WTC11 (cell line): Measurements from ENCODE around the gene RPP21. TPM values are rescaled to one million over a fixed set of nuclear protein-coding genes. Genes with fewer than 3 reads are reported as not detected.

ENCODE experiments used
- FOXJ3 ChIP-seq: sonication (generic); formaldehyde crosslinking; IDR thresholded peaks from 2 replicates; pipeline ENCODE4 v1.9.0; 2021; ENCODE audit warnings: missing genetic modification reagents, mild to moderate bottlenecking, borderline replicate concordance
- FOXK1 ChIP-seq: sonication (generic); formaldehyde crosslinking; IDR thresholded peaks from 2 replicates; pipeline ENCODE4 v1.8.0; 2022; ENCODE audit warnings: mild to moderate bottlenecking, moderate library complexity, missing genetic modification reagents
- GTF2I ChIP-seq: fragments of 250-450 bp; sonication (Bioruptor Pico); conservative IDR thresholded peaks from 2 replicates; pipeline ENCODE4 v1.4.0; 2021; ENCODE audit warnings: mild to moderate bottlenecking
- JUN ChIP-seq: sonication (generic); formaldehyde crosslinking; IDR thresholded peaks from 2 replicates; pipeline ENCODE4 v1.8.0; 2023; ENCODE audit warnings: mild to moderate bottlenecking, missing genetic modification reagents
- MXD4 ChIP-seq: fragments of 250-450 bp; sonication (Bioruptor Pico); IDR thresholded peaks from 2 replicates; pipeline ENCODE4 v1.8.0; 2021; ENCODE audit warnings: mild to moderate bottlenecking, moderate library complexity, borderline replicate concordance
- MYBL2 ChIP-seq: sonication (generic); formaldehyde crosslinking; IDR thresholded peaks from 2 replicates; pipeline ENCODE4 v1.8.1; 2023; ENCODE audit warnings: mild to moderate bottlenecking, moderate library complexity, missing genetic modification reagents
- PRRX2 ChIP-seq: fragments of 250-450 bp; sonication (Bioruptor Pico); IDR thresholded peaks from 2 replicates; pipeline ENCODE4 v1.8.0; 2021; ENCODE audit warnings: mild to moderate bottlenecking
- ZBTB21 ChIP-seq: sonication (generic); formaldehyde crosslinking; IDR thresholded peaks from 2 replicates; pipeline ENCODE4 v1.8.1; 2023; ENCODE audit warnings: mild to moderate bottlenecking, missing genetic modification reagents, borderline replicate concordance
- ZNF138 ChIP-seq: sonication (generic); formaldehyde crosslinking; conservative IDR thresholded peaks from 2 replicates; pipeline ENCODE4 v1.8.1; 2022; ENCODE audit warnings: mild to moderate bottlenecking, moderate library complexity, missing genetic modification reagents
- ZNF219 ChIP-seq: sonication (generic); formaldehyde crosslinking; IDR thresholded peaks from 2 replicates; pipeline ENCODE4 v1.8.0; 2023; ENCODE audit warnings: missing genetic modification reagents, mild to moderate bottlenecking, borderline replicate concordance
- ZNF232 ChIP-seq: sonication (generic); formaldehyde crosslinking; IDR thresholded peaks from 2 replicates; pipeline ENCODE4 v1.8.0; 2022; ENCODE audit warnings: mild to moderate bottlenecking, missing genetic modification reagents
- ZNF396 ChIP-seq: fragments of 250-450 bp; sonication (Bioruptor Pico); IDR thresholded peaks from 2 replicates; pipeline ENCODE4 v1.8.0; 2021; ENCODE audit warnings: mild to moderate bottlenecking, moderate library complexity, borderline replicate concordance
- ZNF416 ChIP-seq: fragments of 250-450 bp; sonication (Bioruptor Pico); IDR thresholded peaks from 2 replicates; pipeline ENCODE4 v1.9.0; 2021; ENCODE audit warnings: mild to moderate bottlenecking, inconsistent platforms
- total RNA-seq: library from RNA; stranded (reverse); gene quantifications from 3 replicates; pipeline ENCODE4 v1.2.3, GENCODE V29; 2021
- TF ChIP-seq, protein P1 (sequence below): sonication (generic); formaldehyde crosslinking; IDR thresholded peaks from 2 replicates; pipeline ENCODE4 v1.8.1; 2022; ENCODE audit warnings: low read depth, mild to moderate bottlenecking, moderate library complexity, missing genetic modification reagents, borderline replicate concordance
- TF ChIP-seq, protein P2 (sequence below): sonication (generic); formaldehyde crosslinking; IDR thresholded peaks from 2 replicates; pipeline ENCODE4 v1.8.0; 2023; ENCODE audit warnings: mild to moderate bottlenecking, missing genetic modification reagents
- TF ChIP-seq, protein P3 (sequence below): sonication (generic); formaldehyde crosslinking; IDR thresholded peaks from 2 replicates; pipeline ENCODE4 v1.8.0; 2022; ENCODE audit warnings: mild to moderate bottlenecking, missing genetic modification reagents
- TF ChIP-seq, protein P4 (sequence below): sonication (generic); formaldehyde crosslinking; IDR thresholded peaks from 2 replicates; pipeline ENCODE4 v1.8.0; 2023; ENCODE audit warnings: missing genetic modification reagents
- TF ChIP-seq, protein P5 (sequence below): sonication (generic); formaldehyde crosslinking; IDR thresholded peaks from 2 replicates; pipeline ENCODE4 v1.8.0; 2022; ENCODE audit warnings: mild to moderate bottlenecking, missing genetic modification reagents
- TF ChIP-seq, protein P6 (sequence below): sonication (generic); formaldehyde crosslinking; IDR thresholded peaks from 2 replicates; pipeline ENCODE4 v1.8.1; 2023; ENCODE audit warnings: mild to moderate bottlenecking, moderate library complexity, missing genetic modification reagents
- TF ChIP-seq, protein P7 (sequence below): fragments of 200-600 bp; IDR thresholded peaks from 2 replicates; pipeline ENCODE4 v1.8.0; 2022; ENCODE audit warnings: antibody characterized with exemption

RPP21 gene
- total RNA-seq, 1 experiment from 2014 or later, result 64.1 TPM

DNA sequence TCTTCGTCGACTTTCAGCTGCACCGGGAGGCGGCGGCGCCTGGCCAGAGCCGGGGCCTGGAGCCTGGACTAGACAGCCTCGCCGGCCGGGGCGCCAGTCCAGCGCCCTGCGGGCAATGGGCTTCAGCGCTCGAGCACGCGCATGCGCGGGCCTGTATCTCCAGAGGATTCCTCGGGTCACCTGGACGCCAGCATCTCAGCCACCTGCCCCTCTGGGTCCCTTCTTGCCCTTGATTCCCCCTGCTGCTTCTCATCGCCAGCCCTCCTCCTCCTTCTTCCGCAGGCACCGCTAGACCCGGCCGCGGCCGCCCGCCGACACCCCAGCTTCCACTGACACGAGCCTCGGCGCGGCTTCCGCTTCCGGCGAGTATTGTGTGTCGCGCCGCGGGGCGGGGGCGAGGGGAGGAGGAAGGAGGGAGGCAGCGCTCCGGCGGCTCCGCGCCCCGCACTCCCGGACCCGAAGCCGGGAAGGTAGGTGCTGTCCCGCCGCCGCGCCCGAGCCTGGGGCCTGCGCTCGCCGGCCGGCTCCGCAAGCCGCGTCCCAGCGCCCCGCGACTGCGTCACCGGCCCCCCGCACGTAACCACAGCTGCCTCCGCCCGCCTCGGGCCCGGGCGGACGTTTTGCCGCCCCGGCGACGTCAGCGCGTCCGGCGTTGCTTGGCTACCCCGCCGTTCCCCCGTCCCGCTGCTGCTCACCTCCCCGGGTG is 18.3 kb upstream of the RPP21 start, which contains the start of gene TRIM39 (continued):
- TF ChIP-seq, protein P1, sequence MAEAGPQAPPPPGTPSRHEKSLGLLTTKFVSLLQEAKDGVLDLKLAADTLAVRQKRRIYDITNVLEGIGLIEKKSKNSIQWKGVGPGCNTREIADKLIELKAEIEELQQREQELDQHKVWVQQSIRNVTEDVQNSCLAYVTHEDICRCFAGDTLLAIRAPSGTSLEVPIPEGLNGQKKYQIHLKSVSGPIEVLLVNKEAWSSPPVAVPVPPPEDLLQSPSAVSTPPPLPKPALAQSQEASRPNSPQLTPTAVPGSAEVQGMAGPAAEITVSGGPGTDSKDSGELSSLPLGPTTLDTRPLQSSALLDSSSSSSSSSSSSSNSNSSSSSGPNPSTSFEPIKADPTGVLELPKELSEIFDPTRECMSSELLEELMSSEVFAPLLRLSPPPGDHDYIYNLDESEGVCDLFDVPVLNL (CRISPR knock-in tag), result no peak
- TF ChIP-seq GTF2I, result no peak
- TF ChIP-seq, protein P2, sequence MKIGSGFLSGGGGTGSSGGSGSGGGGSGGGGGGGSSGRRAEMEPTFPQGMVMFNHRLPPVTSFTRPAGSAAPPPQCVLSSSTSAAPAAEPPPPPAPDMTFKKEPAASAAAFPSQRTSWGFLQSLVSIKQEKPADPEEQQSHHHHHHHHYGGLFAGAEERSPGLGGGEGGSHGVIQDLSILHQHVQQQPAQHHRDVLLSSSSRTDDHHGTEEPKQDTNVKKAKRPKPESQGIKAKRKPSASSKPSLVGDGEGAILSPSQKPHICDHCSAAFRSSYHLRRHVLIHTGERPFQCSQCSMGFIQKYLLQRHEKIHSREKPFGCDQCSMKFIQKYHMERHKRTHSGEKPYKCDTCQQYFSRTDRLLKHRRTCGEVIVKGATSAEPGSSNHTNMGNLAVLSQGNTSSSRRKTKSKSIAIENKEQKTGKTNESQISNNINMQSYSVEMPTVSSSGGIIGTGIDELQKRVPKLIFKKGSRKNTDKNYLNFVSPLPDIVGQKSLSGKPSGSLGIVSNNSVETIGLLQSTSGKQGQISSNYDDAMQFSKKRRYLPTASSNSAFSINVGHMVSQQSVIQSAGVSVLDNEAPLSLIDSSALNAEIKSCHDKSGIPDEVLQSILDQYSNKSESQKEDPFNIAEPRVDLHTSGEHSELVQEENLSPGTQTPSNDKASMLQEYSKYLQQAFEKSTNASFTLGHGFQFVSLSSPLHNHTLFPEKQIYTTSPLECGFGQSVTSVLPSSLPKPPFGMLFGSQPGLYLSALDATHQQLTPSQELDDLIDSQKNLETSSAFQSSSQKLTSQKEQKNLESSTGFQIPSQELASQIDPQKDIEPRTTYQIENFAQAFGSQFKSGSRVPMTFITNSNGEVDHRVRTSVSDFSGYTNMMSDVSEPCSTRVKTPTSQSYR (CRISPR knock-in tag), result no peak
- no peak for TF ChIP-seq ZNF232 (CRISPR knock-in tag)
- no peak for TF ChIP-seq MYBL2
- TF ChIP-seq ZNF219 (CRISPR knock-in tag), result no peak
- TF ChIP-seq, protein P3, sequence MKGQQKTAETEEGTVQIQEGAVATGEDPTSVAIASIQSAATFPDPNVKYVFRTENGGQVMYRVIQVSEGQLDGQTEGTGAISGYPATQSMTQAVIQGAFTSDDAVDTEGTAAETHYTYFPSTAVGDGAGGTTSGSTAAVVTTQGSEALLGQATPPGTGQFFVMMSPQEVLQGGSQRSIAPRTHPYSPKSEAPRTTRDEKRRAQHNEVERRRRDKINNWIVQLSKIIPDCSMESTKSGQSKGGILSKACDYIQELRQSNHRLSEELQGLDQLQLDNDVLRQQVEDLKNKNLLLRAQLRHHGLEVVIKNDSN (CRISPR knock-in tag), result no peak; the same call in 1 of the 2 replicates
- TF ChIP-seq, protein P4, sequence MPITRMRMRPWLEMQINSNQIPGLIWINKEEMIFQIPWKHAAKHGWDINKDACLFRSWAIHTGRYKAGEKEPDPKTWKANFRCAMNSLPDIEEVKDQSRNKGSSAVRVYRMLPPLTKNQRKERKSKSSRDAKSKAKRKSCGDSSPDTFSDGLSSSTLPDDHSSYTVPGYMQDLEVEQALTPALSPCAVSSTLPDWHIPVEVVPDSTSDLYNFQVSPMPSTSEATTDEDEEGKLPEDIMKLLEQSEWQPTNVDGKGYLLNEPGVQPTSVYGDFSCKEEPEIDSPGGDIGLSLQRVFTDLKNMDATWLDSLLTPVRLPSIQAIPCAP (CRISPR knock-in tag), result 0 out of 2 replicates have a peak, but pooled peaks have one; percentile 38
- TF ChIP-seq, protein P5, sequence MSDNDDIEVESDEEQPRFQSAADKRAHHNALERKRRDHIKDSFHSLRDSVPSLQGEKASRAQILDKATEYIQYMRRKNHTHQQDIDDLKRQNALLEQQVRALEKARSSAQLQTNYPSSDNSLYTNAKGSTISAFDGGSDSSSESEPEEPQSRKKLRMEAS (CRISPR knock-in tag), result peak; percentile 9; the same call in 1 of the 2 replicates
- TF ChIP-seq ZNF138 (CRISPR knock-in tag), result no peak
- TF ChIP-seq ZBTB21, result no peak
- no peak for TF ChIP-seq MXD4 (CRISPR knock-in tag)
- TF ChIP-seq, protein P6, sequence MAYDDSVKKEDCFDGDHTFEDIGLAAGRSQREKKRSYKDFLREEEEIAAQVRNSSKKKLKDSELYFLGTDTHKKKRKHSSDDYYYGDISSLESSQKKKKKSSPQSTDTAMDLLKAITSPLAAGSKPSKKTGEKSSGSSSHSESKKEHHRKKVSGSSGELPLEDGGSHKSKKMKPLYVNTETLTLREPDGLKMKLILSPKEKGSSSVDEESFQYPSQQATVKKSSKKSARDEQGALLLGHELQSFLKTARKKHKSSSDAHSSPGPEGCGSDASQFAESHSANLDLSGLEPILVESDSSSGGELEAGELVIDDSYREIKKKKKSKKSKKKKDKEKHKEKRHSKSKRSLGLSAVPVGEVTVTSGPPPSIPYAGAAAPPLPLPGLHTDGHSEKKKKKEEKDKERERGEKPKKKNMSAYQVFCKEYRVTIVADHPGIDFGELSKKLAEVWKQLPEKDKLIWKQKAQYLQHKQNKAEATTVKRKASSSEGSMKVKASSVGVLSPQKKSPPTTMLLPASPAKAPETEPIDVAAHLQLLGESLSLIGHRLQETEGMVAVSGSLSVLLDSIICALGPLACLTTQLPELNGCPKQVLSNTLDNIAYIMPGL (CRISPR knock-in tag), result no peak
- TF ChIP-seq ZNF396 (CRISPR knock-in tag), result no peak
- TF ChIP-seq JUN (CRISPR knock-in tag), result 0 out of 2 replicates have a peak, but pooled peaks have one; percentile 59
- peak; percentile 29; the same call in 1 of the 2 replicates for TF ChIP-seq FOXK1 (CRISPR knock-in tag)
- TF ChIP-seq PRRX2 (CRISPR knock-in tag), result 0 out of 2 replicates have a peak, but pooled peaks have one; percentile 23
- TF ChIP-seq, protein P7, sequence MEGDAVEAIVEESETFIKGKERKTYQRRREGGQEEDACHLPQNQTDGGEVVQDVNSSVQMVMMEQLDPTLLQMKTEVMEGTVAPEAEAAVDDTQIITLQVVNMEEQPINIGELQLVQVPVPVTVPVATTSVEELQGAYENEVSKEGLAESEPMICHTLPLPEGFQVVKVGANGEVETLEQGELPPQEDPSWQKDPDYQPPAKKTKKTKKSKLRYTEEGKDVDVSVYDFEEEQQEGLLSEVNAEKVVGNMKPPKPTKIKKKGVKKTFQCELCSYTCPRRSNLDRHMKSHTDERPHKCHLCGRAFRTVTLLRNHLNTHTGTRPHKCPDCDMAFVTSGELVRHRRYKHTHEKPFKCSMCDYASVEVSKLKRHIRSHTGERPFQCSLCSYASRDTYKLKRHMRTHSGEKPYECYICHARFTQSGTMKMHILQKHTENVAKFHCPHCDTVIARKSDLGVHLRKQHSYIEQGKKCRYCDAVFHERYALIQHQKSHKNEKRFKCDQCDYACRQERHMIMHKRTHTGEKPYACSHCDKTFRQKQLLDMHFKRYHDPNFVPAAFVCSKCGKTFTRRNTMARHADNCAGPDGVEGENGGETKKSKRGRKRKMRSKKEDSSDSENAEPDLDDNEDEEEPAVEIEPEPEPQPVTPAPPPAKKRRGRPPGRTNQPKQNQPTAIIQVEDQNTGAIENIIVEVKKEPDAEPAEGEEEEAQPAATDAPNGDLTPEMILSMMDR, result no peak
- no peak for TF ChIP-seq FOXJ3 (CRISPR knock-in tag)
- no peak for TF ChIP-seq ZNF416 (CRISPR knock-in tag)
